T-helper 1 cell treated with Interleukin-12 subunit alpha and Interleukin-12 subunit beta and Interleukin-4 antibody, amounts not matched to agents 30 μg/mL and 1 μg/mL, for 36 hours (primary cell): ENCODE results near the gene TRAK1.

Experiments
- H3K27ac Mint-ChIP-seq: one replicate; pipeline ENCODE4 v1.8.0; 2021; ENCODE audit warnings: mild to moderate bottlenecking, mixed read lengths
- H3K27me3 Mint-ChIP-seq: one replicate; pipeline ENCODE4 v1.8.0; 2021; ENCODE audit warnings: low read depth, mixed read lengths
- H3K36me3 Mint-ChIP-seq: one replicate; pipeline ENCODE4 v1.8.0; 2021; ENCODE audit warnings: low read depth, mixed read lengths
- H3K4me1 Mint-ChIP-seq: one replicate; pipeline ENCODE4 v1.8.0; 2021; ENCODE audit warnings: low read depth, mixed read lengths
- H3K4me3 Mint-ChIP-seq: one replicate; pipeline ENCODE4 v1.8.0; 2021; ENCODE audit warnings: mild to moderate bottlenecking, moderate library complexity, mixed read lengths
- H3K9me3 Mint-ChIP-seq: one replicate; pipeline ENCODE4 v1.8.0; 2021; ENCODE audit warnings: mixed read lengths

The TRAK1 gene

DNA sequence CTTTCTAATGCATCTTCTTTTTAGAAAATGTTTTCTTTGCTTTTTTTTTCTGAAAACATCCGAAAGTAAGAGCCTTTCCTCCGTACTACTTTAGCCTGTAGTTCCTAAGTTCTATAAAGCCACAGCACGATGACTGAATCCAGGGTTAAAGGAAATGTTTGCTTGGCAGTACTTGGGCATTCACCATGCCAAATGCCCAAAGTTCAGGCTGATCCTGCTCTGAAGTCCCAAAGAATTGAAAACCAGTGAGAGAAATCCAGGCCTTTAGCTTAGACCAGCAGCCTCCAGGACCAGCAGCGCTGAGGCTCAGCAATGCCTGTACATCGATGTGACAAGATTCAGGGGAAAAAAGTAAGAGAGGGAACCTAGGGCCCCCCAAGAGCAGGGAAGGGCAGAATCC, 139.7 kb downstream of the TRAK1 start:
- Mint-ChIP-seq H3K27ac (no peak overlapping the region), H3K4me3 (no peak overlapping the region), H3K36me3 (peaks cover 2% of the 10 kb centered on the region), H3K9me3 (no peaks in the 10 kb centered on the region), H3K27me3 (peaks cover 18% of the 10 kb centered on the region), H3K4me1 (peaks cover 6% of the 10 kb centered on the region)

DNA sequence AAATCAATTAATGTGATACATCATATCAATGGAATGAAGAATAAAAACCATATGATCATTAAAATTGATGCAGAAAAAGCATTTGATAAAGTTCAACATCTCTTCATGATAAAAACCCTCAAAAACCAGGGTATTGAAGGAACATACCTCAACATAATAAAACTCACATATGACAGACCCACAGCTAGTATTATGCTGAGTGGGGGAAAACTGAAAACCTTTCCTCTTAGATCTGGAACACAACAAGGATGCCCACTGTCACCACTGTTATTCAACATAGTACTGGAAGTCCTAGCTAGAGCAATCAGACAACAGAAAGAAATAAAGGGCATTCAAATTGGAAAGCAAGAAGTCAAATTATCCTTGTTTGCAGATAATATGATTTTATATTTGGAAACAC, 144.4 kb downstream of the TRAK1 start:
- Mint-ChIP-seq H3K4me1 (no peaks in the 10 kb centered on the region), H3K27ac (no peak overlapping the region), H3K27me3 (peaks cover 32% of the 10 kb centered on the region), H3K36me3 (peaks cover 3% of the 10 kb centered on the region), H3K4me3 (no peak overlapping the region), H3K9me3 (peaks cover 14% of the 10 kb centered on the region)

DNA sequence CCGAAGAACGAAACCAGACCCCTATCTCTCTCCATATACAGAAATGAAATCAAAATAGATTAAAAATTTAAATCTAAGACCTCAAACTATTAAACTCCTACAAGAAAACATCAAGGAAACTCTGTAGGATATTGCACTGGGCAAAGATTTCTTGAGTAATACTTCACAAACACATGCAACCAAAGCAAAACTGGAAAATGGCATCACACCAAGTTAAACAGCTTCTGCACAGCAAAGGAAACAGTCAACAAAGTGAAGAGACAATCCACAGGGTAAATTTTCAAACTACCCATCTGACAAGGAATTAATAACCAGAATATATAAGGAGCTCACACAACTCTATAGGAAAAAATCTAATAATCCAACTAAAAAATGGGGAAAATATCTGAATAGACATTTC, 145.5 kb downstream of the TRAK1 start:
- H3K4me3 Mint-ChIP-seq, result no peak overlapping the region
- no peaks in the 10 kb centered on the region for H3K4me1 Mint-ChIP-seq
- H3K36me3 Mint-ChIP-seq, result peaks cover 3% of the 10 kb centered on the region
- H3K27ac Mint-ChIP-seq, result no peak overlapping the region
- peaks cover 32% of the 10 kb centered on the region for H3K27me3 Mint-ChIP-seq
- peaks cover 14% of the 10 kb centered on the region for H3K9me3 Mint-ChIP-seq

DNA sequence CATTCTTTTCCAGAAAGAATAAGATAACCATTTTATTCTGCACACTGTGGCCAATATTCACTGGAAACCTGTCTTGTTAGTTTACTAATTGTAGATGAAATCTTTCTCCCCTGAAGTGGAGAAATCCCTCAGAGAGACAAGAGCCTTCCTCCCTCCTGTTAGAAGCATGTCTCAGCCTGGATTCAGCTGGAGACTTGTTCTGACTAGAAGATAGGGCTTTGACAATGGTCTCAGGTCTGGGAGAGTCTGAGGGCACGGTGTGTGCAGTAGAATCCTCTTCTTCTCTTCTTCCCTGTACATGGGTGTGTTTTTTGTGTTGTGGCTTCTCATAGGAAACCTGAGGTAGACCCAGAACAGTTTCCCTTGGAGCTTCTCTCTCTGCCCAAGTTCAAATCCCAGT, 154.9 kb downstream of the TRAK1 start:
- Mint-ChIP-seq H3K4me3 (no peak overlapping the region), H3K4me1 (peaks cover 3% of the 10 kb centered on the region), H3K27me3 (peaks cover 20% of the 10 kb centered on the region), H3K9me3 (no peaks in the 10 kb centered on the region), H3K36me3 (no peaks in the 10 kb centered on the region), H3K27ac (no peak overlapping the region)

DNA sequence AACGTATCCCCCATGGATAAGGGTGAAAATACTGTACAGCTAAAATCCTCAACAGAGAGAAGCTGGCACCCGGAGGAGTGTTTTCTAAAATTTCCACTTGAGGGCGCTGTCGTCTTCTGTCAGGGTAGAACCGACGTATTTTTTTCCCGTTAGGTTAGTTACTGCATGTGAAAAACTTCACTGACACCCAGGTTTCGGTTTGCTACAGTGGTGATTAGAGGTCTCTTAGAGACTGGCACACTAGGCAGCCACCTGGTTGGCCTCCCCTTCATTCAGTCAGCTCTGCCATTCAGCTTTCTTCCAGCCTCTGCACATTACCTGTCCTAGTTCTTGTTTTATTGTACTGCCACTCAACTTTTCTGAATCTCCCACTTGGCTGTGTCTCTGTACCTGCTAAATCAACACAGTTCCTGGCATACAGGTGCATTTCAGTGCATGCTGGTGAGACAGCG, 156.4 kb downstream of the TRAK1 start:
- H3K27ac Mint-ChIP-seq, result no peak overlapping the region
- no peak overlapping the region for H3K4me3 Mint-ChIP-seq
- peaks cover 3% of the 10 kb centered on the region for H3K4me1 Mint-ChIP-seq

DNA sequence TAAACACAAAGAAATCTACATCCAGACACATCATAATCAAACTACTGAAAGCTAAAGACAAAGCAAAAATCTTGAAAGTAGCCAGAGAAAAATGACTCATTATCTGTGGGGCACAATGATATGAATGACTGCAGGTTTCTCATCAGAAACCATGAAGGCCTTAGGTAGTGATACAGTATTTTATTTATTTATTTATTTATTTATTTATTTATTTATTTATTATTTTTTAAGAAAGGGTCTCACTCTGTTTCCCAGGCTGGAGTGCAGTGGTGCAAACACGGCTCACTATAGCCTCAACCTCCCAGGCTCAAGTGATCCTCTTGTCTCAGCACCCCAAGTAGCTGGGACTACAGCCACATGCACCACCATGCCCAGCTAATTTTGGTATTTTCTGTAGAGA, 159.6 kb downstream of the TRAK1 start:
- no peak overlapping the region for H3K27ac Mint-ChIP-seq

More for the DNA sequence above, 156.4 kb downstream of the TRAK1 start:
- Mint-ChIP-seq H3K27me3 (peaks cover 20% of the 10 kb centered on the region), H3K36me3 (no peaks in the 10 kb centered on the region), H3K9me3 (no peaks in the 10 kb centered on the region)

DNA sequence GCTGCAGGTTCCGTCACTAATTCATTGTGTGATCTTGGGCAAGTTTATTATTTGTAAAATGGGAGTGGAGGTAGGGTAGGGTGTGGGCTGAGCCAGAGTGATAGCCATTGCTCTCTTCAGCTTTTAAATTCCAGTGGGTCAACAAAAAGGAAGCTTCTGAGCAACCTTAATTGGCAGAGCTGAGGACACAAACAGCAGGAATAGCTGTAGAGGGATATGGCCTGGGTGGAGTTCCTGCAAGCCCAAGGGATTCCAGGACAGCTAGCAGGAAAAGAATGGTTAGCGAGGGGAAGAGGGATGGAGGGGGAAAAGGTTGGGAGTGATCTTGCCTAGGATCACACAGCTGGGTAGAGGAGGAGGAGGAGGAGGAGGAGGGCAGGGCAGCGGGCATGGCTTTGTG, 163.4 kb downstream of the TRAK1 start:
- no peak overlapping the region for H3K4me3 Mint-ChIP-seq
- H3K27ac Mint-ChIP-seq, result no peak overlapping the region
- peaks cover 26% of the 10 kb centered on the region for H3K27me3 Mint-ChIP-seq
- no peaks in the 10 kb centered on the region for H3K9me3 Mint-ChIP-seq
- no peaks in the 10 kb centered on the region for H3K4me1 Mint-ChIP-seq
- no peaks in the 10 kb centered on the region for H3K36me3 Mint-ChIP-seq

More for the DNA sequence above, 159.6 kb downstream of the TRAK1 start:
- no peak overlapping the region for H3K4me3 Mint-ChIP-seq
- H3K4me1 Mint-ChIP-seq, result peaks cover 3% of the 10 kb centered on the region
- H3K36me3 Mint-ChIP-seq, result no peaks in the 10 kb centered on the region
- no peaks in the 10 kb centered on the region for H3K9me3 Mint-ChIP-seq
- H3K27me3 Mint-ChIP-seq, result peaks cover 28% of the 10 kb centered on the region

DNA sequence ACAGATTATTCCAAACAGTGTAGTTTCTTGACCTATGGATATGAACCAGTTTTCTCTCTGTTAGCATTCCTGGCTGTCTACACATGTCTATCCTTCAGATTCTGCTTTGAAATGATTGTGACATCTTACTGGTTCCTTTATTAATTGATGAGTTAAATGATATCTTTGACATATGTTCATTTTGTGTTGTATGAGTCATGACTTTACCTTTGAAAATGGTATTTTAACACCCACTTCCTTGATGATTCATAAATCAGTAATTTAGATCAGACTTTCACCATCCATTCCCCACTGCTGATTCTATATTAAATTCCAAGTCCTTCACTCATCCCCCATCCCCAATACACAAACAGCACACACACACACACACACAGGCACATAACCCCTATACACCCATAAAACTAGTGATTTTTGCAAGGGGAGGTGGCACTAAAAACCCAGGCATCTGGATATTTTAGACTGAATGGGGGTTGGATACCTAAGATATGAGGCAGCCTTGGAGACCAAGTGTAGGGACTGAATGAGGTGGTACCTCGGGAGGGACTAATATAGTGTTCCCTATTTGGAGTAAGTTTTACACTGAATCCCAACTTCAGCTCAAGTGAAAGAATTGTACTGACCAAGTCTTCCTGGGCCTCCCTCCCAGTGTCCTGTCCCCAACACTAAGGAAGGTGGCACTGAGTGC, 165.1 kb downstream of the TRAK1 start:
- Mint-ChIP-seq H3K27ac (no peak overlapping the region), H3K27me3 (peaks cover 36% of the 10 kb centered on the region)

DNA sequence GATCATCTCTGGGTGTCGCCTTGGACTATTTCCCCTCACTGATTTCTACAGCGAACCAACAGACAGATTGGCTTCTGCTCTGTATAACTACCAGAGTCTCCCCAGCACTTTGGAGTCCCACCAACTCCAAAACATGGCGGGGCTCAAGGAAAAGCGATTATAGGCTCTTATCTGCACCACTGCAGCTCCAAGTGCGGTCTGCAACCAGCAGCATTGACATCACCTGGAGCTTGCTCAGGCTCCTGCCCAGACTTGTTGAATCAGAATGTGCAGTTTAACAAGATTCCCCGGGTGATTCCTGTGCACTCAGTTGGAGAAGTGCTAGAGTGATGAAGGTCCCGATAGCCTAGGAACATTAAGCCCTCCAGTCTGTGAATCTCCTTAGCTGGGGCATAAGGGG, 165.8 kb downstream of the TRAK1 start:
- Mint-ChIP-seq H3K27me3 (peaks cover 43% of the 10 kb centered on the region), H3K27ac (no peak overlapping the region), H3K9me3 (no peaks in the 10 kb centered on the region), H3K4me3 (no peak overlapping the region), H3K4me1 (no peaks in the 10 kb centered on the region), H3K36me3 (no peaks in the 10 kb centered on the region)

More for the DNA sequence above, 165.1 kb downstream of the TRAK1 start:
- no peaks in the 10 kb centered on the region for H3K36me3 Mint-ChIP-seq
- no peak overlapping the region for H3K4me3 Mint-ChIP-seq
- no peaks in the 10 kb centered on the region for H3K9me3 Mint-ChIP-seq
- H3K4me1 Mint-ChIP-seq, result no peaks in the 10 kb centered on the region

DNA sequence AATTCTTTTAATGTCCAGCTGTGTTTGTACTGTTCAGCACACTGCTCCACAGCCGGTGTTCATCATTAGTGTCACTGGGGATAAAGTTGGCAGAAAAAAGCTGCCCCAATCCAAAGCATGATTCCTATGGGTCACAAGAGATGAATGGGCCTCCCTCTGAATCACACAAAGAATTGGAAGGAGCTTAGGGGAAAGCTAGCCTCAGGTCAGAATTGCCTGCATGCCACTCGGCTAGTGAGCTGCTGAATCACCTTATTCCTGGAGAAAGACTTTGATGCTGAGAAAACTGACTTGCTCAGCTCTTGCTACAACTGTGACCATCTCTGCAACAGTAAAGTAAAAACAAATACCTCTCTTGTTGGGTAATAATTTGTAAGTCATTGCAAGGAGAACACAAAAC, 171.4 kb downstream of the TRAK1 start:
- Mint-ChIP-seq H3K27me3 (peaks cover 67% of the 10 kb centered on the region), H3K4me1 (peaks cover 4% of the 10 kb centered on the region), H3K27ac (no peak overlapping the region), H3K4me3 (no peak overlapping the region), H3K36me3 (no peaks in the 10 kb centered on the region), H3K9me3 (no peaks in the 10 kb centered on the region)

DNA sequence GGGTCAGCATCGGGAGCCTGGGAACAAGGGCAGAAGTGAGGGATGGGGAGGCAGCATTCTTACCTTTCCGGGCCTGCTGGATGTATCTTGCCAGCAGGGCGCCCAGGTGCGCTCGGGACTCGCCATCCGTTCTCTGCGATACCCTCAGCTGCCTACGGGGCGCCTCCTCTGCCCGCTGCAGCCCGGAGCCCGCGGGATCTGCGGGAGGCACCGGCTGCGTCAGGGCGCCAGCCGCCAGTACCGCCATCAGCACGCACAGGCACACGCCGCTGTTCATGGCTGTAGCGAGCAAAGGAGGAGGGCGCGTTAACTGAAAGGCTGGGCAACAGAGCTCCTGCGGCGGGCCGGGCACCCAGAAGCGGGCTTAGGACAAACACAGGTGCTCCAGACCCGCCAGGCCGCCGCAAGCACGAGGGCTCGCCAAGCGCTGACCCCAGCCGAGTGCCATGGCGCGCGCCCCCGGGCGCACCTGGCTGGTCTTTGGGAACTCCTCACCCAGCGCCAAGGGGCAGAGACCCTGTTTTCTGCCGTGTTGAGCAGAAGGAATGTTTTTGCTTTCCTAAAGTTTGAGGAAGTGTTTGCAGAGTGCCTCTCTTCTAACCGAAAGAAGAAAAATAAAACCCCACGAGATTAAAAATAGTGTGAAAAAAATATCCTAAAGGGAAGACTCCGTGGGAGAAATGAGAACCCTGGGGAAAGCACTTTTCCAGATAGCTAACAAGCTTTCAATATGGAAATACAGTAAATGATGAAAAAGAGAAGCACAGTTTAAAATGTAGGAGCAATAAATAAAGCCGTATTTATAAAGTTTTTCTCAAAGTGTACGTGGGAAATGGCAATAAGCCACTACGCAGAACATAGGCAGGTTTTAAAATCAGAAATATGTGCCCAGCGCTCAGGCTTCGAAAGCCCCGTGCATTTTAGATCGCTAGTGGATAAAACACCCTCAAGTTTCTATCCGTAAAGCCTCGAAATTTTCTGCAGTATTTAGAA, 172.5 kb downstream of the TRAK1 start:
- Mint-ChIP-seq H3K36me3 (no peaks in the 10 kb centered on the region), H3K27ac (no peak overlapping the region), H3K27me3 (peaks cover 73% of the 10 kb centered on the region), H3K9me3 (no peaks in the 10 kb centered on the region), H3K4me1 (peaks cover 4% of the 10 kb centered on the region), H3K4me3 (no peak overlapping the region)

DNA sequence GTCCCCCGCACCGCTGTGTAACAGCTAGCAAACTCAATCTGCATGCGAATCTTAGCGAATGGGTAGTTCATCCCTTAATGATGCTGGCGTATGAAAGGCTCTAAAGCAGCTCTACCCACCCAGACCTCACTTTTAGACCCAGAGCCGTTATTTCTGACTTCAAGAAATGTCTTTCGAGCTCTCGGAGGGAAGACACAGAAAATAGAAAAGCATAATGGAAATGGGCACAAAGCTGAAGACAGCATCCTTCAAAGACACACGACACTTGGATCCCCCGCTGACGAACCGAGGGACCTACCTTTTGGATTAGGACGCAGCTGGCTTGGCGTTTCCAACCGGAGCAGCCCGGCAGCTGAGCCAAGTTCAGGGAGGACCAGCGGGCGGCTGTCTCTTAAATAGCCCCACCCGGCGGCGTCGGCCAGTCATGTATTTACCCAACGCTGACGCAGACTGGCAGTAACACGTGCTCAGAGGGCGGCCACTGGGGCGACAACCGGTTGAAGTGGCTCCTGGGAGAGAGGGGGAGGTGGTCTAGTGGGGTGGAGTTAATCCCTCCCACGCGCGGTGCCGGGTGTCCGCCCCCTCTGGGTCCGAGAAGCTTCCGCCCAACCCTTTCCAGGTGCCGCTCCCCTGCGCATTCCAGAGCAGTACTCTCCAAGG, 173.4 kb downstream of the TRAK1 start:
- Mint-ChIP-seq H3K36me3 (no peaks in the 10 kb centered on the region), H3K27ac (no peak overlapping the region), H3K27me3 (peaks cover 76% of the 10 kb centered on the region), H3K4me3 (no peak overlapping the region), H3K4me1 (peaks cover 4% of the 10 kb centered on the region), H3K9me3 (no peaks in the 10 kb centered on the region)

DNA sequence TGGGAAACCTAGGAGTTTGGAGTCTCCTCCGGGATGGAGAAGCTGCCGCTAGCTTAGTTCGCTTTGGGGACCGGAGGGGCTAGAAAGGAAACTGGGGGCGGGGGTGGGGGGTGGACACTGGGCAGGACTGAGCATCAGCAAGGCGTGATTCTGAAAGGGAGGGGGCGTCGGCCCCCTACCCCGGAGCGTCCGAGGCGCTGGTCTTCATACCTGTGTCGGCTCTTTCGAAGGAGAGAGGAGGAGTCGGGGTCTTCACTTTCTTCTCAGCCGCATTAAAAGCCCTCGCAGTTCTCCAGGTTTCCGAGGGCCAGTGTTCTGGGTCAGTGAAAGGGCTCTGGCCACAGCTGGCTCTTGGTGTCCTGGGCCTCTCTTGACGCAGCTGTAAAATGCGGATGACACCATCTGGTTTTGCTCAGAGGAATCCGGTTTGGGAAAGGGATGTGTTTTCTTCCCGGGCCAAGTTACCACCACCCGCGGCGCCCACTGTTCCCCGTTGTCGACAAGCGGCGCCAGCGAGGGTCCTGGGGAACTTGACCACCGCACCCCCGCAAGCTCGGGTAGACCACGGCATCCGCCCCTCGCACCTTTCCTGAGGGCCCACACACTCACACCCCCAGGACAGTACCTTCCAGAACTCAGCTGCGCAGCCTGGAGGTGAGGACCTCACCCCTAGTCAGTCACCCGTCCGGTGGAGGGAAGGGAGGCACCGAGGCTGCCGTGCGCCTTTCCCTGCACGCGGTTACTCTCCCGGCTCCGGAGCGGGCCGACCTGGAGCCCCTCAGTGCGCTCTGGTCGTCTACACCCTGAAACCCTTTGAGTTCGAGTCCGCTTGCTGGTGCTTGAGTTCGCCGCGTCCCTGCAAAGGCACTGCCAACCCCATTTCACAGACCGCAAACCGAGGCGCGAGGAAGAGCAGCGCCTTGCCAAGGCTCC, 174.2 kb downstream of the TRAK1 start:
- peaks cover 4% of the 10 kb centered on the region for H3K4me1 Mint-ChIP-seq
- H3K27me3 Mint-ChIP-seq, result peaks cover 79% of the 10 kb centered on the region
- no peaks in the 10 kb centered on the region for H3K36me3 Mint-ChIP-seq
- H3K9me3 Mint-ChIP-seq, result no peaks in the 10 kb centered on the region
- H3K27ac Mint-ChIP-seq, result no peak overlapping the region
- no peak overlapping the region for H3K4me3 Mint-ChIP-seq

DNA sequence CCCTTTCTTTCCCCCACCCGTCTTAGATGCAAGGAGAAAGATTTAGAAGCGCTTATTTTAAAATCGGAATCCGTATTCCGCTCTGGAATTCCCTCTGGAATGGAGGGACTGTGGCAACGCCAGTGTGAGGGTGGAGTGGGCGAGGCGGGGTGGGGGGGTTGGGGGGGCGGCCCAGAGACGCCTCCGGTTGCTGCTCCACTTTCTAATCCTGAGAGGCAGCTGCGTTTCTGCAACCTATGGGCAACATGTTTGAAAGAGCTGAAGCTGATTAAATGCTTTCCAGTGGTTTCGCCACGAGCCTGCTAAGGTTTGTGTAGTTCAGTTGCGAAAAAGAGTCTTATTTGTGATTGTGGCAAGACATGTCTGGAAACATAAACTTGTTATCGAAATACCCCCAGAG, 174.9 kb downstream of the TRAK1 start, which contains the start of gene CCK:
CCK (minus strand) TSS at position 101 of the 400 bp plus-strand sequence. CDS start 2,555 bp downstream, outside the sequence.
- no peaks in the 10 kb centered on the region for H3K9me3 Mint-ChIP-seq
- H3K4me1 Mint-ChIP-seq, result peaks cover 4% of the 10 kb centered on the region
- peaks cover 77% of the 10 kb centered on the region for H3K27me3 Mint-ChIP-seq
- H3K27ac Mint-ChIP-seq, result no peak within 1 kb of the TSS
- no peak within 1 kb of the TSS for H3K4me3 Mint-ChIP-seq
- no peaks in the 10 kb centered on the region for H3K36me3 Mint-ChIP-seq
